RWPE1 (cell line): ENCODE results near the gene UNC79.

Source experiments
- CTCF ChIA-PET: fragments of 350-600 bp; sonication (Branson Sonifier 250); formaldehyde crosslinking; extraction: SDS; loops from one replicate; lab custom pipeline; 2021; lab: Yijun Ruan, JAX
- POLR2A ChIA-PET: fragments of 400-600 bp; formaldehyde crosslinking; extraction: SDS; loops from one replicate; lab custom pipeline; 2020; ENCODE audit warnings: antibody characterized with exemption; ENCODE audit not compliant: low non-redundant PET; lab: Yijun Ruan, JAX
- DNase-seq: peaks from one replicate; pipeline ENCODE4 v3.0.0; 2012; ENCODE audit warnings: low spot score
- H3K27ac ChIP-seq: fragments of 450-650 bp; 2 replicates; pipeline ENCODE4 v1.5.1; 2017
- TF ChIP-seq, protein P1 (sequence below): fragments of 450-650 bp; conservative IDR thresholded peaks from 2 replicates; pipeline ENCODE4 v1.5.1; 2017; ENCODE audit warnings: low read depth, mild to moderate bottlenecking

Gene UNC79

DNA sequence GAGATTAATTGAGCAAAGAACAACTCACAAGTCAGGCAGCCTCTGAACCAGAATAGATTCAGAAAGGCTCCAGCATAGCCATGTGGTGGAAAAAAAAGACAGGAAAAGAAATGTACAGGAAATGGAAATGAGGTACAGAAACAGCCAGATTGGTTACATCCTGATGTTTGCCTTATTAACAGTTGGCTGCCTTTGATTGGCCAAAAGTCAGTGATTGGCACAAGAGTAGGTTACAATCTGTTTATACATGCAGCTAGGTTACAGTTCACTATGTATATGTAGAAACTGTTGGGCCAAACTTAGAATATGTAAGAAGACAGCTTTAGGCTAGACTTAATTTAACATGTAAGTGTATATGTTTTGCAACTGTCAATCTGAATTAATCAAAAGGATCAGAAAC, 118.9 kb downstream of the UNC79 start:
- H3K27ac ChIP-seq: no peak overlapping the region
- DNase-seq: no peak
- TF ChIP-seq, protein P1, sequence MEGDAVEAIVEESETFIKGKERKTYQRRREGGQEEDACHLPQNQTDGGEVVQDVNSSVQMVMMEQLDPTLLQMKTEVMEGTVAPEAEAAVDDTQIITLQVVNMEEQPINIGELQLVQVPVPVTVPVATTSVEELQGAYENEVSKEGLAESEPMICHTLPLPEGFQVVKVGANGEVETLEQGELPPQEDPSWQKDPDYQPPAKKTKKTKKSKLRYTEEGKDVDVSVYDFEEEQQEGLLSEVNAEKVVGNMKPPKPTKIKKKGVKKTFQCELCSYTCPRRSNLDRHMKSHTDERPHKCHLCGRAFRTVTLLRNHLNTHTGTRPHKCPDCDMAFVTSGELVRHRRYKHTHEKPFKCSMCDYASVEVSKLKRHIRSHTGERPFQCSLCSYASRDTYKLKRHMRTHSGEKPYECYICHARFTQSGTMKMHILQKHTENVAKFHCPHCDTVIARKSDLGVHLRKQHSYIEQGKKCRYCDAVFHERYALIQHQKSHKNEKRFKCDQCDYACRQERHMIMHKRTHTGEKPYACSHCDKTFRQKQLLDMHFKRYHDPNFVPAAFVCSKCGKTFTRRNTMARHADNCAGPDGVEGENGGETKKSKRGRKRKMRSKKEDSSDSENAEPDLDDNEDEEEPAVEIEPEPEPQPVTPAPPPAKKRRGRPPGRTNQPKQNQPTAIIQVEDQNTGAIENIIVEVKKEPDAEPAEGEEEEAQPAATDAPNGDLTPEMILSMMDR: no peak
- CTCF ChIA-PET: no interaction called here
- POLR2A ChIA-PET: no interaction called here

DNA sequence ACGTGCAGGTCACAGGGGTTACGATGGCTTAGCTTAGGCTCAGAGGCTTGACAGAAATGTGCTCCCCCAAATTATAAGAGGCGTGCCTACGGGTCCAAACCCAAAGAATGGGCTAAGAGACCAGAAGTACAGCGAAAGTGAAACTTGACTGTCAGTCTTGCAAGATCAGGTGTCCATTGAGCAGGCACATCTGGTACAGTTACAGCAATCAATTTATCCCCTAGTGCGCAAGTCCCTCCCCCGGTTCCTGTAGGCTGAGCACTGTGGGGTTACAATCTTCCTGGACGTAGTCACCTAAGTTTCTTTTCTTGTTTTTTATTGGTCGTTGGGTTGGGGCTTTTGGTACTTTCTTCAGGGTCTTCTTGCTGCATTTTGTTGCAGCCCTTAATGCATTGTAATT, 134.2 kb downstream of the UNC79 start:
- TF ChIP-seq, protein P1: no peak
- ChIA-PET POLR2A (no interaction called here), CTCF (no interaction called here)
- no peak overlapping the region for H3K27ac ChIP-seq
- no peak for DNase-seq

DNA sequence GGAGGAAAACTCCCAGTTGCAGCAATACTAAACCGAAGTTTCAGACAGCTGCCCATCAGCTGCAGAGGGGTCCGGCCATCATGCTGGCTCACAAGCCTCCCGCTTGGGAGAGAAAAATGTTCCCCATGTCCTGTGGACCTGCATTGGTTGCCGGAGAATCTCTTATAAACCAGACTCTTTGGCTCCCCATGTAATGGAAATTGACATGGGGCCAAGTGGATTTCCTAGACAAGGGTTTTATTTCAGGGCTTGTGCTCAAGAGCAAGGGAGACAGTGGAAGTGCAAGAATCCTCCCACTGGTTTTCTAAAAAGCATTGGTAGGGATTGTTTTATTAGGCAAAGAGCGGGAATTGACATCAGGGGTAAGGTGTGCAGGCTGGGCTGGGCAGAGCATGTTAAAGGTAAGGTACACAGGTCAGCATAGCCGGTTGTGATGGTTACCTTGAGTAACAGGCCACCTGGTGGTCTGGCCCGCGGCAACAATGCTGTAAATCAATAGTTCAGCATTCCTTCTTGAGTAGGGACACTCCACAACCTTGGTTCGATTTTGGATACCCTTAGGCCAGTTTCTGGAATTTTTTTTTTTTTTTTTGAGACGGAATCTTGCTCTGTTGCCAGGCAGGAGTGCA, 135.4 kb downstream of the UNC79 start:
- DNase-seq: no peak
- H3K27ac ChIP-seq: no peak overlapping the region
- ChIA-PET POLR2A (no interaction called here), CTCF (no interaction called here)
- TF ChIP-seq, protein P1: no peak

DNA sequence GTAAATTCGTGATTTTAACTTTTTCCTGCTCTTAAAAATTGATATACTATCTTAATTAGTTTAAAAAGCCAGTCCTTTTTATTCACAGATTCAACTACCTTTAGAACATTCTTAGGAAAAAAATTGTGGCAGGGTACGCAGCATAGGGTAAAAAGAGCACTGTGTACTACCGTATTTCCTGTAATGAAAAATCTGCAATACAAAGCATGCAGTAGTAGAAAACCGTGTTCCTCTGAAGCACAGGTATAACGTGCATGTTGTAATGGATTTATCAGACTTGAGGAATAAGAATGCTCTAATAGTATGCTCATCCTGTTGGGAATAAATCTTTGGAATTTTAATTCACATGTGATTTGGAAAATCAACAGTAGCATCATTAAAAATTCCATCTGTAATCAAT, 140.5 kb downstream of the UNC79 start:
- H3K27ac ChIP-seq: no peak overlapping the region
- POLR2A ChIA-PET: no interaction called here
- CTCF ChIA-PET: no interaction called here
- TF ChIP-seq, protein P1: no peak
- no peak for DNase-seq

DNA sequence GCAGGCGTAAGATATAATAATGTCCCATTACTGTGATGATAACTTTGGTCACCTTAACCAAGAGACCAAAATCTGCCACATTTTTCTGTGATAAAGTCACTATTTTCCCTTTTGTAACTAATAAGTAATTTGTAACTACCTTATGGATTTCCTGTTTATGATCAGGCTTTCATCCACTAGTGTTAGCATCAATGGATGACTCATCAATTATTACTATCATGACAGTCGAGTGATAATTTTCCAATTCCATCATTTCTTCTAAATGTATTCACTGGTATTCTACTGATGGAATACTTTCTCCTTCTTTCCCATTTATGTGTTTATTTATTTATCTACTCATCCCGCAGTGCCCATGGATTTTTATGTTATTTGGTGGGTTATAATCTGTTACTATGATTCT, 148.4 kb downstream of the UNC79 start:
- TF ChIP-seq, protein P1: no peak
- DNase-seq: no peak
- ChIA-PET POLR2A (no interaction called here), CTCF (no interaction called here)
- H3K27ac ChIP-seq: no peak overlapping the region

DNA sequence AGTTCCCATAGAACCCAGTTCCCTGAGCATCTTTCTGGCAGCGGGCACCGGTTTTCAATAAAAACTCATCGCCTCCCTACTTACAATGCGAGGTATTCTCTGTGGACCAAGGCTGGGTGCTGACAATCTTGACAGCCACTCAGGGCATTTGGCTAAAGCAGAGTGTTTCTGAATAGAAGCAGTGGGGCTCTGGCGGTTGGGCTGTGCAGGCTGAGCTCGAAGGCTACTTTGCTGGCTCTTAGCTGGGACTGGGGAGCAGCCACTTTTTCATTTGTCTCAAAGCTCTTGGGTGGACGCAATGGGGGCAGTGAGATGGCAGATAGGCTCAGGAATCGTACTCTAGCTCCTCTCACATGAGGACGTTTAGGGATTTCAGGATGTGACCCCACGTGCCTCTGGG, 151.8 kb downstream of the UNC79 start:
- no peak overlapping the region for H3K27ac ChIP-seq
- no peak for DNase-seq
- POLR2A ChIA-PET: no interaction called here
- CTCF ChIA-PET: no interaction called here
- TF ChIP-seq, protein P1: no peak
